Measurements from ENCODE around the gene ABHD2. TPM values are rescaled to one million over a fixed set of nuclear protein-coding genes. Genes with fewer than 3 reads are reported as not detected.

Gene ABHD2
- total and polyA plus RNA-seq, 9 of the 15 experiments (the other 6 are each of a cell fraction or from before 2014, with no cell fraction given) = 16.9 to 99.8 (median 47.5) TPM

DNA sequence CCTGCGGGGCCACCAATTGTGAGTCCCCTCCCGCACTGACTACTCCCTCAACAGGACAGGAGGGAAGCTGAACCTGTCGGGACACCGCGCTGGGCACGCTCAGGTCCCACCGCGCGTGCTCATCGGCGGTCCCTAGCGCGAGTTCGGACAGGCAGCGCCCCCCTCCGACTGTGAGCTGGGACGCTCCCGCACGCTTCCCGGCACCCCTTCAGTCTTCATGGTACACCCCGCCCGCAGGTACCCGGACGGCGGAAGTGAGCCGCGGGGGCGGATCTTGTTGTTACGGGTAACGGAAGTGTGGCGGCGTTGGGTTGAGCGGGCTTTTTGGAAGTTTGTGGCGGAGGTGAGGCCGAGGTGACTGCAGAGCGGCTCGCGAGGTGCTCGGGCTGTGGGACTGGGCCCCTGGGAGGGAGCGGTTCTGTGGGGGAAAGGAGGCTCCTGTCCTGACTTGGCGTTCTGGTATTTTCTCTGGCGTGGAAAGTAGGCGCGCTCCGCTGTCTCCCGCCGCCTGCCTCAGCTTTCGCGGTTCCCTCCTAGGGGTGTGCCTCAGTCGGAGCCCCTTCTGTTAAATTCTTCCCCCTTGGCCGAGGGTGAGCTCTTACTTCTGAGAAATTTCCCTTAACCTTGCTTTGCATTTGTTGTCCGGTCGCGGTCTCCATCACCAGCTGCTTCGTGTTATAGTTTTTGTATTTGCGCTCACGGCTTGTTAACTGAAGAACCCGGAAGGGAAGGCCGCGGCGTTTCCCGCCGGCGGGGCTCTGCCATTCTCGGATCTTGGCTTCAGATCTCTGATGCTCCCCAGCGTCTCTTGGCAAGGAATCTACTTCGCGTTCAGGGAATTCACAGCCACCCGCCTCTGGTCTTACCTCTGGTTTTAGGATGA is 155.7 kb downstream of the ABHD2 start, which contains the start of gene FANCI (continued):
- TF ChIP-seq RBM25 (IDR thresholded peaks at IDR 0.05; ENCODE audit: low read depth, low read length, severe bottlenecking) (no peak), HSF4 (CRISPR knock-in tag; IDR thresholded peaks at IDR 0.05; ENCODE audit: borderline replicate concordance) (no peak), PRPF4 (IDR thresholded peaks at IDR 0.05; ENCODE audit: insufficient read depth, low read depth, low read length, poor library complexity, severe bottlenecking) (peak; percentile 35), ZNF232 (CRISPR knock-in tag; IDR thresholded peaks at IDR 0.05) (peak; percentile 98), TAF15 (IDR thresholded peaks at IDR 0.05; ENCODE audit: low read depth, low read length) (no peak), ZNF507 (tag; conservative IDR thresholded peaks at IDR 0.05) (no peak), SLC30A9 (CRISPR knock-in tag; IDR thresholded peaks at IDR 0.05) (no peak), STAT5B (CRISPR knock-in tag; IDR thresholded peaks at IDR 0.05) (no peak), SRSF9 (IDR thresholded peaks at IDR 0.05; ENCODE audit: borderline replicate concordance, low read depth, low read length) (no peak)
- TF ChIP-seq, protein P1, sequence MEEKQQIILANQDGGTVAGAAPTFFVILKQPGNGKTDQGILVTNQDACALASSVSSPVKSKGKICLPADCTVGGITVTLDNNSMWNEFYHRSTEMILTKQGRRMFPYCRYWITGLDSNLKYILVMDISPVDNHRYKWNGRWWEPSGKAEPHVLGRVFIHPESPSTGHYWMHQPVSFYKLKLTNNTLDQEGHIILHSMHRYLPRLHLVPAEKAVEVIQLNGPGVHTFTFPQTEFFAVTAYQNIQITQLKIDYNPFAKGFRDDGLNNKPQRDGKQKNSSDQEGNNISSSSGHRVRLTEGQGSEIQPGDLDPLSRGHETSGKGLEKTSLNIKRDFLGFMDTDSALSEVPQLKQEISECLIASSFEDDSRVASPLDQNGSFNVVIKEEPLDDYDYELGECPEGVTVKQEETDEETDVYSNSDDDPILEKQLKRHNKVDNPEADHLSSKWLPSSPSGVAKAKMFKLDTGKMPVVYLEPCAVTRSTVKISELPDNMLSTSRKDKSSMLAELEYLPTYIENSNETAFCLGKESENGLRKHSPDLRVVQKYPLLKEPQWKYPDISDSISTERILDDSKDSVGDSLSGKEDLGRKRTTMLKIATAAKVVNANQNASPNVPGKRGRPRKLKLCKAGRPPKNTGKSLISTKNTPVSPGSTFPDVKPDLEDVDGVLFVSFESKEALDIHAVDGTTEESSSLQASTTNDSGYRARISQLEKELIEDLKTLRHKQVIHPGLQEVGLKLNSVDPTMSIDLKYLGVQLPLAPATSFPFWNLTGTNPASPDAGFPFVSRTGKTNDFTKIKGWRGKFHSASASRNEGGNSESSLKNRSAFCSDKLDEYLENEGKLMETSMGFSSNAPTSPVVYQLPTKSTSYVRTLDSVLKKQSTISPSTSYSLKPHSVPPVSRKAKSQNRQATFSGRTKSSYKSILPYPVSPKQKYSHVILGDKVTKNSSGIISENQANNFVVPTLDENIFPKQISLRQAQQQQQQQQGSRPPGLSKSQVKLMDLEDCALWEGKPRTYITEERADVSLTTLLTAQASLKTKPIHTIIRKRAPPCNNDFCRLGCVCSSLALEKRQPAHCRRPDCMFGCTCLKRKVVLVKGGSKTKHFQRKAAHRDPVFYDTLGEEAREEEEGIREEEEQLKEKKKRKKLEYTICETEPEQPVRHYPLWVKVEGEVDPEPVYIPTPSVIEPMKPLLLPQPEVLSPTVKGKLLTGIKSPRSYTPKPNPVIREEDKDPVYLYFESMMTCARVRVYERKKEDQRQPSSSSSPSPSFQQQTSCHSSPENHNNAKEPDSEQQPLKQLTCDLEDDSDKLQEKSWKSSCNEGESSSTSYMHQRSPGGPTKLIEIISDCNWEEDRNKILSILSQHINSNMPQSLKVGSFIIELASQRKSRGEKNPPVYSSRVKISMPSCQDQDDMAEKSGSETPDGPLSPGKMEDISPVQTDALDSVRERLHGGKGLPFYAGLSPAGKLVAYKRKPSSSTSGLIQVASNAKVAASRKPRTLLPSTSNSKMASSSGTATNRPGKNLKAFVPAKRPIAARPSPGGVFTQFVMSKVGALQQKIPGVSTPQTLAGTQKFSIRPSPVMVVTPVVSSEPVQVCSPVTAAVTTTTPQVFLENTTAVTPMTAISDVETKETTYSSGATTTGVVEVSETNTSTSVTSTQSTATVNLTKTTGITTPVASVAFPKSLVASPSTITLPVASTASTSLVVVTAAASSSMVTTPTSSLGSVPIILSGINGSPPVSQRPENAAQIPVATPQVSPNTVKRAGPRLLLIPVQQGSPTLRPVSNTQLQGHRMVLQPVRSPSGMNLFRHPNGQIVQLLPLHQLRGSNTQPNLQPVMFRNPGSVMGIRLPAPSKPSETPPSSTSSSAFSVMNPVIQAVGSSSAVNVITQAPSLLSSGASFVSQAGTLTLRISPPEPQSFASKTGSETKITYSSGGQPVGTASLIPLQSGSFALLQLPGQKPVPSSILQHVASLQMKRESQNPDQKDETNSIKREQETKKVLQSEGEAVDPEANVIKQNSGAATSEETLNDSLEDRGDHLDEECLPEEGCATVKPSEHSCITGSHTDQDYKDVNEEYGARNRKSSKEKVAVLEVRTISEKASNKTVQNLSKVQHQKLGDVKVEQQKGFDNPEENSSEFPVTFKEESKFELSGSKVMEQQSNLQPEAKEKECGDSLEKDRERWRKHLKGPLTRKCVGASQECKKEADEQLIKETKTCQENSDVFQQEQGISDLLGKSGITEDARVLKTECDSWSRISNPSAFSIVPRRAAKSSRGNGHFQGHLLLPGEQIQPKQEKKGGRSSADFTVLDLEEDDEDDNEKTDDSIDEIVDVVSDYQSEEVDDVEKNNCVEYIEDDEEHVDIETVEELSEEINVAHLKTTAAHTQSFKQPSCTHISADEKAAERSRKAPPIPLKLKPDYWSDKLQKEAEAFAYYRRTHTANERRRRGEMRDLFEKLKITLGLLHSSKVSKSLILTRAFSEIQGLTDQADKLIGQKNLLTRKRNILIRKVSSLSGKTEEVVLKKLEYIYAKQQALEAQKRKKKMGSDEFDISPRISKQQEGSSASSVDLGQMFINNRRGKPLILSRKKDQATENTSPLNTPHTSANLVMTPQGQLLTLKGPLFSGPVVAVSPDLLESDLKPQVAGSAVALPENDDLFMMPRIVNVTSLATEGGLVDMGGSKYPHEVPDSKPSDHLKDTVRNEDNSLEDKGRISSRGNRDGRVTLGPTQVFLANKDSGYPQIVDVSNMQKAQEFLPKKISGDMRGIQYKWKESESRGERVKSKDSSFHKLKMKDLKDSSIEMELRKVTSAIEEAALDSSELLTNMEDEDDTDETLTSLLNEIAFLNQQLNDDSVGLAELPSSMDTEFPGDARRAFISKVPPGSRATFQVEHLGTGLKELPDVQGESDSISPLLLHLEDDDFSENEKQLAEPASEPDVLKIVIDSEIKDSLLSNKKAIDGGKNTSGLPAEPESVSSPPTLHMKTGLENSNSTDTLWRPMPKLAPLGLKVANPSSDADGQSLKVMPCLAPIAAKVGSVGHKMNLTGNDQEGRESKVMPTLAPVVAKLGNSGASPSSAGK (IDR thresholded peaks at IDR 0.05) = peak; percentile 95
- TF ChIP-seq, protein P2, sequence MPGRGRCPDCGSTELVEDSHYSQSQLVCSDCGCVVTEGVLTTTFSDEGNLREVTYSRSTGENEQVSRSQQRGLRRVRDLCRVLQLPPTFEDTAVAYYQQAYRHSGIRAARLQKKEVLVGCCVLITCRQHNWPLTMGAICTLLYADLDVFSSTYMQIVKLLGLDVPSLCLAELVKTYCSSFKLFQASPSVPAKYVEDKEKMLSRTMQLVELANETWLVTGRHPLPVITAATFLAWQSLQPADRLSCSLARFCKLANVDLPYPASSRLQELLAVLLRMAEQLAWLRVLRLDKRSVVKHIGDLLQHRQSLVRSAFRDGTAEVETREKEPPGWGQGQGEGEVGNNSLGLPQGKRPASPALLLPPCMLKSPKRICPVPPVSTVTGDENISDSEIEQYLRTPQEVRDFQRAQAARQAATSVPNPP (IDR thresholded peaks at IDR 0.05; ENCODE audit: borderline replicate concordance, insufficient read depth, insufficient read length) = no peak
- TF ChIP-seq, protein P3, sequence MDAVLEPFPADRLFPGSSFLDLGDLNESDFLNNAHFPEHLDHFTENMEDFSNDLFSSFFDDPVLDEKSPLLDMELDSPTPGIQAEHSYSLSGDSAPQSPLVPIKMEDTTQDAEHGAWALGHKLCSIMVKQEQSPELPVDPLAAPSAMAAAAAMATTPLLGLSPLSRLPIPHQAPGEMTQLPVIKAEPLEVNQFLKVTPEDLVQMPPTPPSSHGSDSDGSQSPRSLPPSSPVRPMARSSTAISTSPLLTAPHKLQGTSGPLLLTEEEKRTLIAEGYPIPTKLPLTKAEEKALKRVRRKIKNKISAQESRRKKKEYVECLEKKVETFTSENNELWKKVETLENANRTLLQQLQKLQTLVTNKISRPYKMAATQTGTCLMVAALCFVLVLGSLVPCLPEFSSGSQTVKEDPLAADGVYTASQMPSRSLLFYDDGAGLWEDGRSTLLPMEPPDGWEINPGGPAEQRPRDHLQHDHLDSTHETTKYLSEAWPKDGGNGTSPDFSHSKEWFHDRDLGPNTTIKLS (IDR thresholded peaks at IDR 0.05; ENCODE audit: borderline replicate concordance, low read depth) = peak; percentile 17; the same call in 1 of the 2 replicates
